GM18873 (cell line): ENCODE data around the gene RALY.

ENCODE experiments used
- ATAC-seq: cut with Tn5 transposase; IDR thresholded peaks from one replicate; pipeline ENCODE4 v1.9.1; 2021; ENCODE audit warnings: mild to moderate bottlenecking, moderate library complexity, moderate number of reproducible peaks; ENCODE audit not compliant: unreplicated experiment, low FRiP score

RALY gene

GRCh38 chr20:34072778-34073177 lies 79.1 kb downstream of the RALY start:
- no peak for ATAC-seq

DNA sequence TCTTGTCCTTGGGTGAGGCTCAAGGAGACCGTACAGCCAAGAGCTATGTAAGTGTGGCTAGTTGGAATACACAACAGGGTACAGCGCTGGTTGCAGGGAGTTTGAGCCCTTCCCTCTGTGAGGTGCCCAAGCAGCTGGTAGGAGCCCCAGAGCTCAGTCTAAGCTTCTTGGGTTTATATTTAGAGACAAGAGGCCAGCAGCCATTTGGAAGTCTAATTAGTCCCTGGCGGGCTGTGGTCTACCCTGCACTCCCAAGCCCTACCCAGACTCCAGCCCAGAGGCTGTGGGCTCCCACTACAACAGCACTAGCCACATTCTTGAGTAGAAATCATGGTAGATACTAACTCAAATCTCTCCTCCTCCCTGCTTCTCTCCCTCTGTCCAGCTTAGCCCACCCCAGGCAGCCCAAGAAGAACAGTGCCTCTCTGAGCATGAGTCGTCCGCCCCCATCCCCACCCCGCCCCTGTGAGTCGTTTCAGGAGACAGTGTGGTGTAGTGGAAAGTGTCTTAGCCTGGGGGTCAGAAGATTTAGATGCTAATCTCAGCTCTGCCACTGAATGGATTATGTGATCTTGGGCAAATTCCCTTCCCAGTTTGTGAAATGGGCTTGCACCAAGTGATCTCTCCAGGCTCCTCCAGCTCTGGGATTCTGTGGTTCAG lies 80.5 kb downstream of the RALY start:
- no peak for ATAC-seq

- ATAC-seq = no peak
These were observed 81.9 kb downstream of the RALY start for GRCh38 chr20:34075647-34076046.

GRCh38 chr20:34076952-34077351 lies 83.2 kb downstream of the RALY start:
- no peak for ATAC-seq

GRCh38 chr20:34078540-34078939 lies 84.8 kb downstream of the RALY start:
- ATAC-seq = no peak

DNA sequence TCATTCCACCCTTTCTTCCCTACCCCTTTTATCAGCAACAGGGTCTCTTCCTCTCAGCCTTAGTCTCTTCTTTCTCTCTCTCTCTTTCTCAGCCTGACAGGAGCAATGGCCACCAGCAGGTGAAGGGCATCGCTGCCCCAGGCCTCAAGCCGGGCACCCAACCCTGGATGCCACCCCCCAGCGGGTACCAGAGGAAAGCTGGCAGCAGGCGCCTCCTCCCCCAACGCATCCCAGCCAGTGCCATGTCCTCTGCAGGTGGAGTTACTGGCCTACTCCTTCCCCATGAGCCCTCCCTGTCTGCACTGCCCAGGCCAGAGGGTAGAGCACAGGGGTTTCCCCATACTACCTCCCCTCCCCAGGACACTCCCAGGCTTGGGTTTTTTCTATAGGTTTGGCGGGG lies 86.1 kb downstream of the RALY start:
- no peak for ATAC-seq

- ATAC-seq = no peak
These were observed 88.6 kb downstream of the RALY start for GRCh38 chr20:34082232-34082887.

- ATAC-seq = no peak
These were observed 89.4 kb downstream of the RALY start for GRCh38 chr20:34083137-34083536.

DNA sequence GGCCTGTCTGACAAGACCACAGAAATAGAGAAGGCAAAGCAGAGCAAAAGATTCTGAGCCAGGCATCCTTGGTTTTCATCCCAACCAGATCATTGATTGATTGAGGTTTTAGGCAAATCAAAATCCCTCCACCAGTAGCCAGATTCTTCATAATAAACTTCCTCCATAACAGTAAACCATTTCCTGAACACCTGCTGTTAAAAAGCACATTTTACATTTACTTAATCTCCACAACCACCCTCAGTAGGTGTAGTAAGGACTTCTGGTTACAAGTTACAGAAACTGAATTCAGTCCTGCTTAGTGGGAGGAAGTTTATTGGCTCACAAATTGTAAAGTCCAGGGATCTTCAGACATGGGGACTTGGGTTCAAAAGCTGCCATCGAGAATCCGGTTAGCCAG lies 90.1 kb downstream of the RALY start:
- ATAC-seq = no peak

- ATAC-seq = no peak
These were observed 90.7 kb downstream of the RALY start for GRCh38 chr20:34084227-34084923.

- no peak for ATAC-seq
These were observed 91.9 kb downstream of the RALY start for GRCh38 chr20:34085544-34086040.

GRCh38 chr20:34088305-34089174 lies 94.8 kb downstream of the RALY start:
- no peak for ATAC-seq

DNA sequence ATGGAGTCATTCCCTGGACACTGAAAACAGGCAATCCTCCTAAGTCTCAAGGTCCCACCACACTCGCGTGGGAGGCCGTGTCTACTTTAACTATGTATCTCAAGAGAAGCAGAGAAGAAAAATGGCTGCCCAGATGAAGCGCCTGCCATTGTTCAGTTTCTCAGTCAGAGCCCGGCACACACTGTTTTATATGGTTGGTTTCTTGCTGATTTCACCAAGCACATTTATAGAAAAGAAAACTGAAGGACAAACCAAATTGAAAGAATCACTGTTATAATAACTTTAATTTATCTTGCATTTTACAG lies 95.4 kb downstream of the RALY start:
- ATAC-seq = no peak

DNA sequence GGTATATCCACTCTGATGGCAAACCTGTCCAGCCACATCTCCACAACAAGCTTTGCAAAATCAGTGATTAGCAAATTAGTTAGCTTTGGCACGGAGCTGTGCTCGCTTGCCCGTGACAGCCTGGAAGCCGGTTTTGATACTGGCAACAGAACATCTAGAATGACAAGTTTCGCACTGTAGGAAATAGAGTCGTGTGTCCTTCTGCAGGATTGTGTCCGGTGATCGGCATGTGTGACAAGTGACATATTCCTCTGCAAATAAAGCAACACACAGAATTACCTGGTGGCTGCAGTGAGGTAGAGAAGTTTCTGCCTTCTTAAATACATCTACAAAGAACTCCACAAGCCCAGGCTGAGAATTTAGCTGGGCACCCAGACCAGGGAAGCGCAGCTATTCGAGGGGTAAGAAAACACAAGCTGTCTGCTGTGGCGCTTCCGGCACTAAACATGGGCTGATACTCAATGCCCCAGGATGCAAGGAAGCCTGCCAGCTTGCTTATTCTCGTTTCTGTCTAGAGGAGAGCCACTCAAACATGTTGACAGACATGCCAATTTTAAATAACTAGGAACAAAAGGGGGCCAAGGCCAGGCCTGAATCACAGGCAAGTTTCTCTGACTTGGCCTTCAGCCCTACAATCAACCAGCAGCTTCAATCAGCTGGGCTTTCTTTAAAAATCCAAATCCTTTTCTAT lies 96.1 kb downstream of the RALY start:
- ATAC-seq = no peak

DNA sequence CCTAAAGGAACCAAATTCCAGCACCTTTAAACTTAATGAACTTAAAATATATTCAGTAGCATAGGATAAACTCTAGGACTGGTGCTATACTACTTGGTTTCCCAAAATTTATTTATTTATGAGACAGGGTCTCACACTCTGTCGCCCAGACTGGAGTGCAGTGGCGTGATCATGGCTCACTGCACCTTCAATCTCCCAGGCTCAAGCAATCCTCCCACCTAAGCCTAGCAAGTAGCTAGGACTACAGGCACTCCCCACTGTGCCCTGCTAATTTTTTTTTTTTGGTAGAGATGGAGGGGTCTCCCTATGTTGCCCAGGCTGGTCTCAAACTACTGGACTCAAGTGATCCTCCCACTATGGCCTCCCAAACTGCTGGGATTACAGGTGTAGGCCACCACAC lies 96.9 kb downstream of the RALY start:
- ATAC-seq = no peak

DNA sequence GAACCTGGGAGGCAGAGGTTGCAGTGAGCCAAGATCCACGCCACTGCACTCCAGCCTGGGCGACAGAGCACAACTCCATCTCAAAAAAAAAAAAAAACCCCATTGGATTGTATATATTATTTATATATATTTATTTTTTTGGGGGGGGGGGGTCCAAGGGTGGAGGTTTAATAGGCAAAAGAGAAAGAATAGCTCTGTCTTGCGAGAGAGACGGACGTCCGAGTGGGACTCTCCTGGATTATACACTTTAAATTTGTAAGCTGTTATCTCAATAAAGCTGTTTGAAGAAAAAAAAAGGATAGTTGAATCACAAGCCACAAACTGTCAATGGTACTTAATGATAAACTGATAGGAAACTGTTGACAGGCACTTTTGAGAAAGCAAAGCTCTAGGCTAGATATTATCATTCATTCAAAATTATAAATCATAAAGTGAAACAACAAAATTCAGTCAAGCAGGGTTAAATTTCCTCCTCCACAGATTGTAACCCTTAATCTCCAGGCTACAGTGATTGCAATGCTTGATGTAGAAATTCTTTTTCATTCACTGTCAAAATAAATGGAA lies 98.0 kb downstream of the RALY start:
- no peak for ATAC-seq

GRCh38 chr20:34093895-34094294 lies 100.2 kb downstream of the RALY start:
- ATAC-seq = no peak

GRCh38 chr20:34095825-34096224 lies 102.1 kb downstream of the RALY start:
- ATAC-seq = no peak

DNA sequence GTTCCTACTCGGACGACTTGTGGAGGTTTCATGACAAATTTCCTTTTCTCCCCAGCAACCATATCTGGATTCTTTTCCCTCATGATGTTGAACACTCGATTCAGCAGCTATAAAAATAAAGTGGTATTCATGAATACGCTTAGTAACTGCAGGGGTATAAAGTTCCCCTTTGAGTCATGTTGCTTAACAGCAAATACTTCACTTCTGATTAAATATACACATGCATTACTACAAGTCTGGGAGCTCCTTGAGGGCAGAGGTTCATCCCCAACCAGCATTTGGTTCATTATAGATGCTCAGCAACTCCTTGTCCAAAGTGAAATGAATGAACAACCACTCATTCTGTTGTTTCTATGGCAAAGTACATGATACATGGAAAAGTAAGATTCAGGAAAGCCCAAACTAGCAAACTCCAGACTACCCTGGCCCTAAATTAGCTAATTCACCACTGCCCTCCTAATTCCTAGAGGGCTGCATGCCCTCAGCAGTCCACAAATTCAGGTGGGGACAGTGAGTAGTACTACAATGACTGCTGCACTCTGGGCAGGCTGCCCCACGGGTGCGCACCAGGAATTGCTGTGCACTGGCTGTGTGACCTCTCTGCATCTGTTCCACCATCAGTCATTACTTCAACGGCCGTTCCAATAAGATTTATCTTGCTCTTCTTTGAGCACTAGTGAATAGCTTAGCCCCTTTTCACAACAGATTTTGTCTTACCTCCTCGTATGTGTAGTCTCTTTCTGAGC lies 103.2 kb downstream of the RALY start:
- ATAC-seq = no peak
